A673 (cell line): ENCODE data around the gene FARP2. TPM values are rescaled to one million over a fixed set of nuclear protein-coding genes. Genes with fewer than 3 reads are reported as not detected.

ENCODE experiments used
- BruUV-seq: library from RNA; stranded (reverse); fragments of 400-500 nt; replicated peaks from 2 replicates; lab custom pipeline; 2021; lab: Mats Ljungman, UMichigan
- CTCF ChIA-PET: fragments of 300-600 bp; sonication (Branson Sonifier 250); formaldehyde crosslinking; loops from one replicate; lab custom pipeline; 2022; ENCODE audit warnings: antibody characterized with exemption; lab: Charles Lee
- POLR2A ChIA-PET: fragments of 300-600 bp; sonication (Branson Sonifier 250); formaldehyde crosslinking; loops from one replicate; lab custom pipeline; 2022; ENCODE audit warnings: antibody characterized with exemption; ENCODE audit not compliant: low non-redundant PET; lab: Charles Lee
- DNase-seq: peaks from one replicate; pipeline ENCODE4 v3.0.0-alpha.2; 2015; ENCODE audit warnings: low spot score
- H3K27ac ChIP-seq: fragments of 200-600 bp; sonication (generic); 2 replicates; pipeline ENCODE4 v1.5.1; 2016; ENCODE audit warnings: mixed run types, low read depth, mild to moderate bottlenecking, mixed read lengths, antibody characterized with exemption, low read length; ENCODE audit not compliant: poor library complexity, severe bottlenecking
- H3K27me3 ChIP-seq: fragments of 200-600 bp; sonication (generic); replicated peaks from 2 replicates; pipeline ENCODE4 v1.6.1; 2017; ENCODE audit warnings: mixed run types, low read depth, mild to moderate bottlenecking, mixed read lengths, antibody characterized with exemption, low read length; ENCODE audit not compliant: insufficient read depth, poor library complexity
- H3K36me3 ChIP-seq: fragments of 200-600 bp; sonication (generic); 2 replicates; pipeline ENCODE4 v1.6.1; 2016; ENCODE audit warnings: mixed run types, mild to moderate bottlenecking, mixed read lengths, antibody characterized with exemption, low read length; ENCODE audit not compliant: insufficient read depth, poor library complexity, severe bottlenecking
- H3K4me1 ChIP-seq: fragments of 200-600 bp; sonication (generic); 2 replicates; pipeline ENCODE4 v1.6.1; 2017; ENCODE audit warnings: mixed run types, mild to moderate bottlenecking, mixed read lengths, antibody characterized with exemption, low read length; ENCODE audit not compliant: insufficient read depth, poor library complexity, severe bottlenecking
- H3K4me3 ChIP-seq: fragments of 200-600 bp; sonication (generic); 2 replicates; pipeline ENCODE4 v1.5.1; 2016; ENCODE audit warnings: low read depth, mixed run types, mild to moderate bottlenecking, mixed read lengths, low read length; ENCODE audit not compliant: poor library complexity, severe bottlenecking
- H3K9me3 ChIP-seq: fragments of 200-600 bp; sonication (generic); 2 replicates; pipeline ENCODE4 v1.6.1; 2016; ENCODE audit warnings: mixed run types, low read depth, mild to moderate bottlenecking, mixed read lengths, antibody characterized with exemption, low read length; ENCODE audit not compliant: poor library complexity, severe bottlenecking
- EZH2 ChIP-seq: fragments of 200-600 bp; sonication (generic); IDR thresholded peaks from 2 replicates; pipeline ENCODE4 v1.6.1; 2017; ENCODE audit warnings: borderline replicate concordance, low read depth, mild to moderate bottlenecking, mixed read lengths, antibody characterized with exemption, low read length; ENCODE audit not compliant: poor library complexity, severe bottlenecking
- intact Hi-C: fragments of 100-400 bp; cut with micrococcal nuclease; formaldehyde crosslinking; loops from one replicate; pipeline ENCODE4 v1.10.0; 2022; ENCODE audit not compliant: unreplicated experiment
- total RNA-seq: library from RNA; stranded (reverse); gene quantifications from 2 replicates; pipeline ENCODE4 v1.2.3, GENCODE V29; 2021
- TF ChIP-seq, protein P1 (sequence below): fragments of 300-800, 200-600 bp; sonication (generic); conservative IDR thresholded peaks from 2 replicates; pipeline ENCODE4 v1.5.1; 2017; ENCODE audit warnings: low read depth, mild to moderate bottlenecking, antibody characterized with exemption, low read length, moderate library complexity, mixed read lengths

FARP2 gene
- total RNA-seq, 1 experiment from 2014 or later = 53.3 TPM

DNA sequence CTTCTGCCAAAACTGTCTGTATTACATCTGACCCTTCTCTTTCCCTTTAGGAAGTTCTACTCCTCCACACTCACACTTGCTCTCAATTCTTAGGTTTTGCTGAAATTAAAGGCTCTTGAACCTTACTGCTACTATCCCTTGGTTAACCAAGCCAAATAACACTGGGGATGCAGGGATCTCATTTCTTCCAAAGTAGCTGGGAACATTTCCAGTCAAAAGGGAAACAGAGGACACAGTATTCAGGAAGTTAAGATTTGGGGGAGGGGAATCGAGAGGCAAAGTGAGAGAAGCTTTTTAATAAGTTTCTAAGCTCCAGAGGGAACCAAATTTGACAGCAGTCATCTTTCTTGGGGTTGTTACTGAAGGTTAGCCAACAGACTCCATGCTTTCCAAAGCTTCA lies 34.2 kb upstream of the FARP2 start:
- Histone ChIP-seq H3K27me3 (no peaks in the 10 kb centered on the region), H3K9me3 (no peaks in the 10 kb centered on the region), H3K27ac (no peak overlapping the region), H3K4me3 (no peak overlapping the region), H3K36me3 (peaks cover 41% of the 10 kb centered on the region), H3K4me1 (peaks cover 42% of the 10 kb centered on the region)
- no TSS peak for BruUV-seq
- TF ChIP-seq, protein P1, sequence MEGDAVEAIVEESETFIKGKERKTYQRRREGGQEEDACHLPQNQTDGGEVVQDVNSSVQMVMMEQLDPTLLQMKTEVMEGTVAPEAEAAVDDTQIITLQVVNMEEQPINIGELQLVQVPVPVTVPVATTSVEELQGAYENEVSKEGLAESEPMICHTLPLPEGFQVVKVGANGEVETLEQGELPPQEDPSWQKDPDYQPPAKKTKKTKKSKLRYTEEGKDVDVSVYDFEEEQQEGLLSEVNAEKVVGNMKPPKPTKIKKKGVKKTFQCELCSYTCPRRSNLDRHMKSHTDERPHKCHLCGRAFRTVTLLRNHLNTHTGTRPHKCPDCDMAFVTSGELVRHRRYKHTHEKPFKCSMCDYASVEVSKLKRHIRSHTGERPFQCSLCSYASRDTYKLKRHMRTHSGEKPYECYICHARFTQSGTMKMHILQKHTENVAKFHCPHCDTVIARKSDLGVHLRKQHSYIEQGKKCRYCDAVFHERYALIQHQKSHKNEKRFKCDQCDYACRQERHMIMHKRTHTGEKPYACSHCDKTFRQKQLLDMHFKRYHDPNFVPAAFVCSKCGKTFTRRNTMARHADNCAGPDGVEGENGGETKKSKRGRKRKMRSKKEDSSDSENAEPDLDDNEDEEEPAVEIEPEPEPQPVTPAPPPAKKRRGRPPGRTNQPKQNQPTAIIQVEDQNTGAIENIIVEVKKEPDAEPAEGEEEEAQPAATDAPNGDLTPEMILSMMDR = no peak
- no peak for TF ChIP-seq EZH2
- no peak for DNase-seq
- ChIA-PET POLR2A (no interaction called here), CTCF (no interaction called here)
- intact Hi-C loops = no loop called here

GRCh38 chr2:241323778-241324177 lies 32.3 kb upstream of the FARP2 start:
- Histone ChIP-seq H3K27ac (no peak overlapping the region), H3K27me3 (no peaks in the 10 kb centered on the region), H3K9me3 (no peaks in the 10 kb centered on the region), H3K4me3 (no peak overlapping the region), H3K36me3 (peaks cover 47% of the 10 kb centered on the region), H3K4me1 (peaks cover 27% of the 10 kb centered on the region)
- no peak for DNase-seq
- CTCF ChIA-PET = no interaction called here
- no TSS peak for BruUV-seq
- TF ChIP-seq EZH2 = no peak
- TF ChIP-seq, protein P1 = no peak
- intact Hi-C loops = no loop called here
- POLR2A ChIA-PET = no interaction called here

DNA sequence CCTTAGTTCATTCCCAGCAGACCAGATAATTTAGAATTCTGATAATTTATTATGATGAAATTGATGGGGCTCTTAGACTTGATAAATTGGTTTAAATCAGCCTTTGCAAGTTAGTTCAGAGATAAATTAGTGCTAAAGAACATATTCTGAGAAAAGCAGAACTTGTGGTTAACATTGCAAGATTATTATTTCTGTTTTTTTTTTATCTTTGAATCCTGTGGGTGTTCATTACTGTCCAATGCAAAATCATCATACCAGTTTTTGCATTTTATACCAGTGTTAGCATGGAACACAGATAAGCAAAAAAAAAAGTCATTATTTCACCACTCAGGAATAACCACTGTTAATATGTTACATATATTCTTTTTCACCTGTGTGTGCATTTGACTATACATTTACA lies 31.3 kb upstream of the FARP2 start:
- intact Hi-C loops = no loop called here
- ChIA-PET CTCF (no interaction called here), POLR2A (no interaction called here)
- no peaks in the 10 kb centered on the region for H3K9me3 ChIP-seq
- peaks cover 17% of the 10 kb centered on the region for H3K4me1 ChIP-seq
- no peak for TF ChIP-seq EZH2
- TF ChIP-seq, protein P1 = no peak
- no peak overlapping the region for H3K27ac ChIP-seq
- no TSS peak for BruUV-seq
- no peak for DNase-seq
- H3K36me3 ChIP-seq = peaks cover 53% of the 10 kb centered on the region
- H3K27me3 ChIP-seq = no peaks in the 10 kb centered on the region
- H3K4me3 ChIP-seq = no peak overlapping the region
